ENCODE measurements around the gene OXA1L. TPM values are rescaled to one million over a fixed set of nuclear protein-coding genes. Genes with fewer than 3 reads are reported as not detected.
"Not testable (repeated sequence)": the region's sequence is repeated elsewhere in the genome, so short reads cannot be mapped to it uniquely, and the experiment has no call there.

The OXA1L gene
- total RNA-seq, 4 donors from 2014 or later = 52.1 to 85.8 (median 73.4) TPM

DNA sequence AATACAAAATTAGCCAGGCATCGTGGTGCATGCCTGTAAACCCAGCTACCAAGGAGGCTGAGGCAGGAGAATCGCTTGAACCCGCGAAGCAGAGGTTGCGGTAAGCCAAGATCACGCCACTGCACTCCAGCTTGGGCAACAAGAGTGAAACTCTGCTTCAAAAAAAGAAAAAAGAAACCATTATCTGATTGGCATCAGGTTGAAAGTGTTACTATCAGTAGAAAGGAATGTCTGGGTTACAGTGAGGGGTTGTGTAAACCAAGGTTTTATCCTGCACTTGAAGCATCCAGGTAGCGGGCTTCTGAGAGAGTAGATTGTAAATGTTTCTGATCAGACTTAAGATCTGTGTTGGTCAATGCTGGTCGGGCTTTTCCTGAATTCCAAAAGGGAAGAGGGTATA, 14.1 kb upstream of the OXA1L start:
- whole genome bisulfite sequencing, 2 donors = 78 to 87% methylated on average over 5 to 7 of the region's 8 CpGs
- no peak overlapping the region for H3K27ac ChIP-seq

DNA sequence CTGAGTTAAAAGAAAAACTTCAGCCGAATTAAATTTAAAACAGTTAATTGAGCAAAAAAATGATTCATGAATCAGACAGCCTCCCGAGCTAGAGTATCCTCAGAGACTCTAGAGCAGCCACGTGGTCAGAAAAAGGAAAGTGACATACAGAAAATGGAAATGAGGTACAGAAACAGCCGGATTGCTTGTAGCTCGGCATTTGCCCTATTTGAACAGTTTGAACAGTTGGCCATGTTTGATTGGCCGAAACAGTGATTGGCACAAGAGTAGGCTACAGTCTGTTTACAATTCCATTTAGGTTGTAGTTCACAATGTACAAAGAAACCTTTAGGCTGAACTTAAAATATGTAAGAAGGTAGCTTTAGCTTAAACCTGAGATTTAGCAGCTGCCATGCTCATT, 12.9 kb upstream of the OXA1L start:
- H3K4me1 ChIP-seq = no peaks in the 10 kb centered on the region
- no peak overlapping the region for H3K27ac ChIP-seq
- peaks cover 0 to 14% (median 0%) of the 10 kb centered on the region in 4 donors for H3K27me3 ChIP-seq
- no peaks in the 10 kb centered on the region for H3K9me3 ChIP-seq
- TF ChIP-seq, protein P1, sequence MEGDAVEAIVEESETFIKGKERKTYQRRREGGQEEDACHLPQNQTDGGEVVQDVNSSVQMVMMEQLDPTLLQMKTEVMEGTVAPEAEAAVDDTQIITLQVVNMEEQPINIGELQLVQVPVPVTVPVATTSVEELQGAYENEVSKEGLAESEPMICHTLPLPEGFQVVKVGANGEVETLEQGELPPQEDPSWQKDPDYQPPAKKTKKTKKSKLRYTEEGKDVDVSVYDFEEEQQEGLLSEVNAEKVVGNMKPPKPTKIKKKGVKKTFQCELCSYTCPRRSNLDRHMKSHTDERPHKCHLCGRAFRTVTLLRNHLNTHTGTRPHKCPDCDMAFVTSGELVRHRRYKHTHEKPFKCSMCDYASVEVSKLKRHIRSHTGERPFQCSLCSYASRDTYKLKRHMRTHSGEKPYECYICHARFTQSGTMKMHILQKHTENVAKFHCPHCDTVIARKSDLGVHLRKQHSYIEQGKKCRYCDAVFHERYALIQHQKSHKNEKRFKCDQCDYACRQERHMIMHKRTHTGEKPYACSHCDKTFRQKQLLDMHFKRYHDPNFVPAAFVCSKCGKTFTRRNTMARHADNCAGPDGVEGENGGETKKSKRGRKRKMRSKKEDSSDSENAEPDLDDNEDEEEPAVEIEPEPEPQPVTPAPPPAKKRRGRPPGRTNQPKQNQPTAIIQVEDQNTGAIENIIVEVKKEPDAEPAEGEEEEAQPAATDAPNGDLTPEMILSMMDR (IDR thresholded peaks at IDR 0.05) = no peak
- no peak for TF ChIP-seq POLR2A (IDR thresholded peaks at IDR 0.05)
- intact Hi-C loops (cut with DNase I) = no loop called here
- no peaks in the 10 kb centered on the region for H3K36me3 ChIP-seq
- DNase-seq = no peak
- no peak overlapping the region for H3K4me3 ChIP-seq
- WGBS, 2 donors = 48 to 49% methylated on average over 6 of the region's 6 CpGs

More for the DNA sequence above, 14.1 kb upstream of the OXA1L start:
- Histone ChIP-seq H3K36me3 (no peaks in the 10 kb centered on the region), H3K27me3 (peaks cover 0 to 14% (median 0%) of the 10 kb centered on the region in 4 donors), H3K9me3 (no peaks in the 10 kb centered on the region), H3K4me1 (no peaks in the 10 kb centered on the region), H3K4me3 (no peak overlapping the region)
- intact Hi-C loops (cut with DNase I) = no loop called here
- DNase-seq = no peak
- TF ChIP-seq, protein P1 (IDR thresholded peaks at IDR 0.05) = no peak
- no peak for TF ChIP-seq POLR2A (IDR thresholded peaks at IDR 0.05)

DNA sequence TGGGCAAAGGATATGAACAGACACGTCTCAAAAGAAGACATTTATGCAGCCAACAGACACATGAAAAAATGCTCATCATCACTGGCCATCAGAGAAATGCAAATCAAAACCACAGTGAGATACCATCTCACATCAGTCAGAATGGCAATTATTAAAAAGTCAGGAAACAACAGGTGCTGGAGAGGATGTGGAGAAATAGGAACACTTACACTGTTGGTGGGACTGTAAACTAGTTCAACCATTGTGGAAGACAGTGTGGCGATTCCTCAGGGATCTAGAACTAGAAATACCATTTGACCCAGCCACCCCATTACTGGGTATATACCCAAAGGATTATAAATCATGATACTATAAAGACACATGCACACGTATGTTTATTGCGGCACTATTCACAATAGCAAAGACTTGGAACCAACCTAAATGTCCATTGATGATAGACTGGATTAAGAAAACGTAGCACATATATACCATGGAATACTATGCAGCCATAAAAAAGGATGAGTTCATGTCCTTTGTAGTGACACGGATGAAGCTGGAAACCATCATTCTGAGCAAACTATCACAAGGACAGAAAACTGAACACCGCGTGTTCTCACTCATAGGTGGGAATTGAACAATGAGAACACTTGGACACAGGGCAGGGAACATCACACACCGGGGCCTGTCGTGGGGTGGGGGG, 8.4 kb upstream of the OXA1L start:
- H3K4me1 ChIP-seq; H3K36me3 ChIP-seq; intact Hi-C loops (cut with DNase I); H3K27ac ChIP-seq; H3K4me3 ChIP-seq; DNase-seq; H3K27me3 ChIP-seq: not testable (repeated sequence)
- 85 to 88% methylated on average over 9 to 10 of the region's 10 CpGs for WGBS, 2 donors
- peaks cover 0 to 17% (median 0%) of the 10 kb centered on the region in 3 donors for H3K9me3 ChIP-seq

DNA sequence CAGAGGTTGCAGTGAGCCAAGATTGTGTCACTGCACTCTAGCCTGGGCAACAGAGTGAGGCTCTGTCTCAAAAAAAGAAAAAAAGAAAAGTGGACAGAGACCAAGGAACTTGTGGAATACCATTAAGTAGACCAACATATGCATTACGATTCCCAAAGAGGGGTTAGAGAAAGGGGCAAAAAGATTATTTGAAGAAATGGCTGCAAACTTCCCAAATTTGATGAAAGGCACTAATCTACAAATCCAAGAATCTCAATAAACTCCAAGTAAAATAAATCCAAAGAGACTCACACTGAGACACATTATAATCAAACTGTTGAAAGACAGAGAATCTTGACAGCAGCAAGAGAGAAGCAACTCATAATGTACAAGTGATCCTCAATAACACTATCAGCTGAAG, 4.8 kb upstream of the OXA1L start:
- H3K4me3 ChIP-seq = no peak overlapping the region
- H3K27me3 ChIP-seq = no peaks in the 10 kb centered on the region
- peaks cover 0 to 17% (median 0%) of the 10 kb centered on the region in 3 donors for H3K9me3 ChIP-seq
- peaks cover 0 to 8% (median 8%) of the 10 kb centered on the region in 3 donors for H3K4me1 ChIP-seq
- intact Hi-C loops (cut with DNase I) = no loop called here
- H3K27ac ChIP-seq = no peak overlapping the region
- DNase-seq = no peak
- 92 to 94% methylated on average over 1 of the region's 1 CpG for WGBS, 2 donors
- H3K36me3 ChIP-seq = no peaks in the 10 kb centered on the region
- TF ChIP-seq, protein P1 (IDR thresholded peaks at IDR 0.05) = no peak
- no peak for TF ChIP-seq POLR2A (IDR thresholded peaks at IDR 0.05)

DNA sequence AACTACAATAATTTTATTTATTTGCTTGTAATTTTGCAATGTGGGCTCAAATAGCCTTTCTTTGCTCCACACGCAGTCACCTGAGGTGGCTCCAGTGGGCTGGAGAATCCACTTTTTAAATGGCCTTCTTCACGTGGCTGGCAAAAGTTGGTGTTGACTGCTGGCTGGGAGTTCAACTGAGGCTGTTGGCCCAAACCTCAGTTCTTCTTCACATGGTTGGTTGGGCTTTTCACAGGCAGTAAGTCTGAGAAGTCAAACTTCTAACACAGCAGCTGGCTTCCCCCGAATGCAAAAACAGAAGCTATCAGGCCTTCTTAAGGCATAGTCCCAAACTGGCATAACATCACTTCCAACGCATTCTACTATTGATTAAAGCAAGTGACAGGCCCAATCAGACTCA, 2.1 kb upstream of the OXA1L start:
- Histone ChIP-seq H3K4me1 (peaks cover 7 to 29% (median 19%) of the 10 kb centered on the region in 3 donors), H3K36me3 (peaks cover 0 to 15% (median 2%) of the 10 kb centered on the region in 3 donors), H3K27me3 (no peaks in the 10 kb centered on the region), H3K9me3 (peaks cover 0 to 17% (median 0%) of the 10 kb centered on the region in 3 donors), H3K27ac (no peak overlapping the region), H3K4me3 (no peak overlapping the region)
- WGBS, 2 donors = 74 to 91% methylated on average over 4 of the region's 4 CpGs
- intact Hi-C loops (cut with DNase I) = no loop called here
- DNase-seq = no peak
- TF ChIP-seq, protein P1 (IDR thresholded peaks at IDR 0.05) = no peak
- TF ChIP-seq POLR2A (IDR thresholded peaks at IDR 0.05) = no peak
